ENCODE results near the gene POU2F1.
A peak's percentile ranks its signal among the peaks of the same experiment; 100 is the strongest.

The POU2F1 gene

DNA sequence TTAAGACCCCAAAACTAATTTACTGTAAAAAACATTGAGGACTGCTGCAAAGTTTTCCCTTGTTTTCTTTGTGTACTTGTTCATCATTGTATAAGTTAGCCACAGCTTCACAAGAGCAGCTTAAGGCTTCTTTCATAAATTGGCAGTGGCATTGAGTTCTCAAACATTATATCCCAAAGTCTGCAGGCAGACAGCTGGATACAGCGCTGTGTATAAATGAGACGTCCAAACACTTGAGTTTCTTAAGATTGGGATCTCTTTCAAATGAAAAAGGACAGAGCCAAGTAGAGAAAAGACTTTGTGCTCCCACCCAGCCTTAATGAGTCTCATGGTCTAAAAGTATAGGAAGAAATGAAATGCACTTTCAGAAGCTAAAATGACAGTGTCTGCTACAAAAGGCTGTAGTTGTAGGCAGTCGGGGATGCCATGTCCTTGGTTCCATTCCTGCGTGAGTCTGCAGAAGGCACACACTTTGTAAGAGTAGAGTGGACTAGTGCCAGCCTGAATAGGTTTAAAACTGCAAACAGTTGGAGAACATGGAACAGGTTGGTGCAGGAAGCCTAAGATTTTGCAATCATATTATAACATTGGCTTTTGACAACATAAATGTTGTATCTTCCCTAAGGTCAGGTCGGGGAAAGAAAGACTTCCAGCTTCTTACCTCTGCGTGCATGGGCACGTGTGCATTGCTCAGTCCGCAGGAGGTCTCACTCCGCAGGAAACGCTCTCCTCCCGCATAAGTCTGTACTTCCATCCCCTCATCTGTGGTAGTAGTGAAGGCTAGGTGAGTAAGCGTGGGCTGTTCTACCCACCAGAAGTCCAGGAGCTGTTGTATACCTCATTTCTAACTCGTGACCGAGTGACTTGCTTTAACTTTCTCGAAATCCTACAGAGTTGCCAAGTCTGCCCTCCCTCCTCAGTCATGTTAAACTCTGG, 203.3 kb downstream of the POU2F1 start:
- no peak for DNase-seq (ENCODE audit: low read depth)

DNA sequence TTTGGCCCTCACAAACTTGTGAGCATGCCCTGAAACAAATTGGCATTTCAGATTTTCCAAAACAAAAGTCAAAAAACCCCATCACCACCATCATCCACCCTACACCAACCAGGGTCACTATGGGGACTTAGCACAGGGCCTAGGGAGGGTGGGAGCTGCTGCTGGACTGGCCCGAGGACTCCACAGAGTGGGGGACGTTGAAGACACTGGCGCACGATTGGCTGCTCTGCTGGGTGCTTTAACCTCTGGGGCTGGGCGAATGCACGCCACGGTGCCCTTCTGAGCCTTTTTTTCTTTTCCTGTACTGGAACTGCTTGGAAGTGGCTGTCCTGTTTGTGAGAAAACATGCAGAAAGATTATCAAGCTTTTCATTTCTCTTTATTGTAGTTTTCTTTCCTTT, 204.8 kb downstream of the POU2F1 start:
- no peak for DNase-seq (ENCODE audit: low read depth)

DNA sequence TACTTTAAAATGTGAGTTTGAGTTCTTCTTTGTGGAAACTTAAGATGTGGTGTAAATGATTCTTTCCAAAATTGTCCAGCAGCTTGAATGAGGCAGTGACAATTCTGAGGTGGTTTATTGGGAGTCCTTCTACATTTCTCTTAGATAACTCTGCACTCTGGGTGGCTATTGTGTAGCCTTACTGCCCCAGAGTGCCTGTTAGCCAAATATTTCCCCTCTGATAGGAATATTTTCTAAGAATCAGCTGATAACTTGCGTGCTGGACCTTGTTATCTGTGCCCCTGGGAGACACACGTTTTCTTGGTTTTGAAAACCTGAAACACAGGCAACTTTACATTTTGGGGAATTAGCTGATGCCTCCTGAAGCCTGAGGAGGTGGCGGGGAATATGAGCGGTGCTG, 206.0 kb downstream of the POU2F1 start:
- no peak for DNase-seq (ENCODE audit: low read depth)

DNA sequence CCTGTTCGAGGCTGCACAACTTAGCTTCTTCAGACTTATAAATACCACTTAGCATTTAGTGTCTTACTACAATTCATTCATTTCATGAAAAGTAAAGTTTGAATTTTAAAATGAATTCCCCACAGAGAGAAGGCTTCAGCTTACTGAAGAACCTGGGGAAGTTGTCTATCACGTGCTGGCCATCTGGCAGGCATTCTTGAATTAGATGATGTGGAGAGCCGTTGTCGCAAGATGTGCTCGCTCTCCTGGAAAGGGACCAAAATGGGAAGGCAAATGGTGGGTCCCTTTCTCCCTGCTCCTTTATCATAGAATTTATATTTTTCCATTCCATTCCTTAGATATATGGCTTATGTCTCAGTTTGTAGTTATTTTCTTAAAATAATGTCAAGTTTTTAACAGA, 207.2 kb downstream of the POU2F1 start:
- no peak for DNase-seq (ENCODE audit: low read depth)

DNA sequence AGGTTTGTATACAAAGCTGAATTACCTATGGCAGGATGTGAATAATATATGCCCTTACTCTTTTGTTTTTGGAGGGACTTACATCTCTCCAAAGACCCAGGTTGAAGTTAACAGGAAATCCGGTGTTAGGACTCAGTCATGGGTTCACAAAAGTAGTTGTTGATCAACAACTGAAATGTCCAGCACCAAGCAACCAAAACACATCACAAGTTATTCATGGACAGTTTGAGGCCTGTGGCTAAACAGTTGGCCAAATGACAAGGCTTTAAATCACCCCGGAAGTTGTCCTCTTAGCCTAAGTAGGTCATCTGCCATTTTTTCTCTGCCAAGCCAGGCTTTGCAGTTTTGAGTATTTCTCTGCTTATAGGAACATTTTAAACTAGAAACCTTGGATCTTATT, 207.7 kb downstream of the POU2F1 start:
- no peak for DNase-seq (ENCODE audit: low read depth)

DNA sequence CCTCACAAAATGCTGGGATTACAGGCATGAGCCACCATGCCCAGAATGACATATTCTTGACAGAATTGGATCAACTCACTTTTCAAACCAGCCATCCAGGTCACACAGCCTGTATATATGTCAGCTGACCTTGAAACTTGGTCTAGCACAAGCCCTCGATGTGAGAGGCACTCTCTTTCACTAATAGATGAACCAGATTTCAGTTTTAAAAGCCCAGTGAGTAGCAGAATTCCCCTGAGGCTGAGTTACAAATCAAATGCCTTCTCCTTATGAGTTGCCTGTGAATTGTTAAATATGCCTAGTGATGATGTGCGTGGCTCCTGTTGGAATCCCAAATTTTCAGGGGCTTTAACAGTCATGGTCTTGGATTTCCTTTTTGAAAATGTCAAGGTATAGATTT, 208.9 kb downstream of the POU2F1 start:
- no peak for DNase-seq (ENCODE audit: low read depth)

DNA sequence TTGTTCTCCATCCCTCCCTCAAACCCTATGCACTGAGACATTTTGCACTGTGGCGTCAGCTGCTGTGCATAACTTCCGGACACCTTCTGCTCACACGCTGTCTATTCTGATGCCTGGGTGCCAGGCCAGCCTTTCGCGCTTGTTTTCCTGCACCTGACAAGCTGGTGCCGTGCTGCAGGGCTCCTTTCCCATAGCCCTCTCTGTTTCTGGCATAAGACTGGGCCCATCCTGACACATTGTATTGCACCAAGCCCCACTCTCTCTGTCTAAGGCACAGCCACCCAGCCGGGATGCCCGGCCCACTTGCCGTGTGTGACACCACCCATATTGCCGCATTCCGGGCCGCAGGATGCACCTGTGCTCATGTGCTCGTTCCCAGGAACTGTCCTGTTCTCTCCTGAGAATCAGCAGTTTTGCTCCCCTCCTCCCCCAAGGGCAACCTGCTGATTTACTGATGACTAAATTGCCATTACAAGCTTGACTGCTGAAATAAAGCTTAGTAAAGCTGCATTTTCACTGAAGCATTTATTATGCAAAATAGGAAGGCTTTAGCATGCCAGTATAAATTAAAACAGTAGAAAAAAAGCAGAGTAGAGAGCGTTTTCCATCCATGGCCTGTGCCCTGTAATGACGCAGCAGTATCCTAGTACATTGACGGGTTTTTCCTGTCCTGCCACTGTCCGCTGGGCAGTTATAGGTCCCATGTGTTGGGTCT, 209.6 kb downstream of the POU2F1 start:
- DNase-seq (ENCODE audit: low read depth): no peak

DNA sequence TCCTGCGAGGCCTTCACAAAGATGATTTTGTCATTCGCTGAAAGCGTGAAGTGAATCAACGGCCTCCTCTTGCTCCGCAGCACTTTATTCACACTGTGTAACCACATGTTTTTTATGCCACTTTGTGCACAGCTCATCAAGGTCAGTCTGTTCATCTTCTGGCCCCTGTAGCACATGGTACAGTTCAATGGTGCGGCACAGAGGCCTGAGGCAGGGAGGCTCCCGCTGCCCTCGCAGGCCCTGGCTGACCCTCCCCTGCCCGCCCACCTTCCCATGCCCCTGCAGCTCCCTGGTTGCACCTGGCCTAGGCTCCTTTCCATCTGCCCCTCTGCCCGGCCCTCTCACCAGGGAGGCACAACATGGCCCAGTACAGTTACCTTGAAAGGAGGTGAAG, 210.2 kb downstream of the POU2F1 start:
- DNase-seq (ENCODE audit: low read depth): no peak

DNA sequence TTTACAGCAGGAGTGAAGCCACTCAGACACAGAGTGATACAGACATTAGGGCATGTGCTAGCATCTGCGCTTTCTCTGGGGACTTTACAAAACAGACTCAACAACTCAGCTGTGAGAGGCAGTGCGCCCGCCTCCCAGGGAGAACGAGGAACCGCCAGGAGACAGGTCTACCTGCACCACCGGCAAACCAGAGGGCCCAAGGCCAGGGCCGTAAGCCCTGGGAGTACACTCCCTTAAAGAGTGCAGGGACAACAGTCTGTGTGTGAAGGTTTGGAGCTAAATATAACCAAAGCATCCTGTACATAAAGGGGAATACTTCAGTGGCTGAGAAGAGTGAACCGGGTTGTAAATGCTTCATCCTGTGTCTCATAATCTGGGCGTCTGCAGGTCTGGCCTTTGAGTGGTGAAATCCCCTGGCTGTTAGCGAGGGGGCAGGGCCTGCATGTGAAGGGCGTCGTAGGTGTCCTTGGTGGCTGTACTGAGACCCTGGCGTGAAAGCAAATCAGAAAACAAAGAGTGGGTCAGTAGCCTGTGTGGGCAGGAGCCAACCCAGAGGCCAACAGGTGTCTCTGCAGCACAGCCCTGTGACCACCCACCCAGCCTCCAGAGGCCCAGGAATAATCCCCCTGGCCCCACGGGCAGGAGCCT, 210.7 kb downstream of the POU2F1 start:
- no peak for DNase-seq (ENCODE audit: low read depth)

DNA sequence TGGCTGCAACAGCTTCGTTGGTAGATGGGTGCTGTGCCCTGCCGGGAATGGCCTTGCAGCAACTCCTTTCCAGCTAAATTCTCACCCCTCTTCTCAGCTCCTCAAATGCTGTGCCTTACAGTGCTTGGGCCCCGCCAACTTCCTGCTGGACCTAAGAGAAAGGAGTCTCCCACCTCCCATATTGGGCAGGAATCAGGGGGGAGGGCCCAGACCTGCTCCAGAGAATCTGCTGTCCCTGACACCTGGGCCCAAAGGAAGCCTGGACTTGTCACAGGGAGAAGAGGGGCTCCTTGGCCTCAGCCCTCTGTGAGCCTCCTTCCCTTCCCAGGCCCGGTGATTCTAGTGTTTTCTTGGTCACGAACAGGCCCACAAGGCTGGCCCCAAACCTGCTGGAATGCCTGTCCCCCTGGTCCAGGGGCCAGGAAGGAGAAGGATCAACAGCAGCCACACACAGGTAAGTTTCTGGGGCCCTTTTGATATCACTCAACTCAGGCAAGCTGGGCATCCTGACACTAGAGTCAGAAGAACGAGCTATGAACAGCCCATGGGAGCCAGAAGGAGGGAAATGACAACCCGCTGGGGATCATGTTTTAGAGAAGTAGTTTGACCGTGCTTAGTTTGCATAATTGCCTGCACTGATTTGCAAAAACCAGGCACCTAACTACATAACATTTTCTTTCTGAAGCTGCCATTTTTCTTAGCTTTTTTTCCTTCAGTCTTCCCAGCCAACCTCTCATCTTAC, 211.4 kb downstream of the POU2F1 start:
- no peak for DNase-seq (ENCODE audit: low read depth)

DNA sequence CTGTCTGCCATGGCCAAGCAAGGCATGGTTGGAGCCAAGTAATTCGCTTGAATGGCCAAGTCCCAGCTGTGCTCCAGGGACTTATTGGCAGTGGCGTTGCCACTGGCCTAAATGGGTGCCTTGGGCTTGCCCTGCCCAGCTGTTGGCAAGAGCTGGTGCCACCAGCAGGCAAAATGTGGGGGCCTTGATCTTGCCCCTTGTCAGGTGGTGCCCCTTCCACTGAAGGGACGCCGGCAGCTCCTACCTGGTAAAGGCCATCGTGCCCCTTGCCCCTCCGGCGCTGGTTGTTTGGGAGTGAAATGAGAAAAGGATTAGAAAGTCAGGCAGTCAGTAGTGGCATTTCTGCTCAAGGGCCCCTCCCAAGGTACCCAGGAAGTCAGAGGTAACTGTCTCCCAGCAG, 212.1 kb downstream of the POU2F1 start:
- no peak for DNase-seq (ENCODE audit: low read depth)

DNA sequence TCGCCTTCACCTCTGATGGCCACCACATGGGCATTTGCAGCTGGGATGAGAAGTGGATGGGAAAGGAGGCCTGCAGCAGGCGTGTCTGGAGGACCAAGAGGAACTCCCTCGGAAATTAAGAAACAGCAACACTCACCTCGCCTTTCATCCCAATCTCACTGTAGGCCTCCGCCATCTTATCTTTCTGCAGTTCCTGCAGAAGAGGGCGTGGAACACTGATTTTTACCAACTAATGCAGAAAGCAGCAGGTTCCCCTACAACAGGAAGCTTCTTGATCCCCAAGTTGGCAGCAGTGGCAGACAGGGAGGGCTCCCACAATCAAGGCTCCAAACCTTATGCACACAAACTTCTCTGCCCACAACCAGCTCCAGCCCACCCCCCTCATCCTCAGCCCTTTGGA, 213.2 kb downstream of the POU2F1 start:
- DNase-seq (ENCODE audit: low read depth): no peak

DNA sequence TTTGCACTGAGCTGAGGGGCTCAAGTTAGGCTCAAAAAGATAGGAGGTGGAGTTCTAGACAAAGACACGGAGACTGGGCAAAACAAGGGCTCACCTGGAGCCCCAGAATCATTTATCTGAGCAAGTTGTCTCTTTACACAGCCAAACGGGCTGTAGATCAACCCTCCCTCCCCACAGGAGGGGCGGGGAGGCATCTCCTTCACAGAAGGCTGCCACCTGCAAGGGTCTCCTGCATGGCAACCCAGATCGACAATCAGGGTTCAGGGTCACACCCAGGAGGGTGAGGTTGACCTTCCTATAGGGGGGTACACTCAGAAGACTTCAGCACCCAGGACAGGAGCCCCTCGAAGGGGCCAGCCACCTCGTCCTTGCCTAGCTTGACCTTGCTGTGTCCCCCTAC, 213.6 kb downstream of the POU2F1 start:
- DNase-seq (ENCODE audit: low read depth): no peak

DNA sequence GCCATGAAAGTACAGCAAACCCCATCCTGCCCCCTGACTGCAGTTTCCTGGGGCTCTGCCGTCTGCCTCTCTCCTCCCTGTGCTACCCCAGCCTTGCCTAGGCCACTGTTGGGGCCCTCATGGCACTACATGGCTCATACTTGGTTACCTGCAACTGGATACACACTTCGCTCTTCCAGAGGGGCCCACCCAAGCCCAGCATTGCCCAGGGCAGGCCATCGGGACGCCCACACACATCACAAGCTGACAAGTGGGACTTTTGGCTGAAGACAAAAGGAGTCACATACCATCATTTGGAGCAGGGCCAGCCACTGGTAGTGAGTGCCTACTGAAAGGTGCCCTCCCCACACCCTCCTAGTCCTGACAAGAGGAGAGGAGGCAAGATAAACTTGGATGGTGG, 214.8 kb downstream of the POU2F1 start:
- DNase-seq (ENCODE audit: low read depth): no peak

DNA sequence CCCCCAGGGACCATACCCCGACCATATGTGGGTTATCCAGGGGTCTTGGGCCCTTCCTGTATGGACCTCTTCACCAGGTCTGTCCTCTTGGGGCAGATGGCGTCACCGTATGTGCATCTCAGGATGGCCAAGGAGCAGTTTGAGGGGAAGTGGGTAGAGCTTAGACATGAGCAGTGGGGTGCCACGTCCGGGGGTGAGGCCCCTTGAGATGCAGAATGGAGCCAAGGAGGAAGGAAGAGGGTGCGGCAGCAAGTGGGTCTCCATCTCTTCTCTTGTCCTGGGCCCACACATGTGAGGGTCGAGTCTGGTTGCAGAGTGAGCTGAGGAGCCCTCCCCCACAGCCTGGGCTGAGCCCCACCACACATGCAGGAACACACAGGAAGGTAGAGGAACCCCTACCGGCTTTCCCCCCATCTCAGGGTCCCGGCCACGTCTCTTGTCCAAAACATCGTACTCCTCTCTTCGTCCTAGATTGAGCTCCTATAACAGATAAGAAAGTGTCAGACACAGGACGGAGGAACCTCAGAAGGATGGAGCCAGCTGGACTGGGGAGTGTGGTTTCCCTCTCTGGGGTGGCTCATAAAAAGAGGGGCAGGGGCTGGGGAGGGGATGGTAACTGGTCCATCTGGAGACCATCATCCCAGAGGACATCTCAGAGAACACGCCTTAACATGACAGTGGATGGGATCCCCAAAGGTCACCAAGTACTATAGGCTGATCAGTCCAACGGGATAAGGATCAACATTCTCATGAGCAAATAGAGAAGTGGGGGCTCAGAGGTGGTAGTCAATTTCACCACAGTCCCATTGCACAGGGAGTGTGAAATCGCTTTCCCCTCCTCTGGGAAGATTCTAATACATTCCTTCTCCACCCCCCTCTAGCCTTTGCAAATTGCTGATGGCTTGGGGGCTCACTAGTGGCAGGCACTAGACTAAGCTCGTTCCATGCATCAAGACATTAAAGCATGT, 217.8 kb downstream of the POU2F1 start:
- no peak for DNase-seq (ENCODE audit: low read depth)

DNA sequence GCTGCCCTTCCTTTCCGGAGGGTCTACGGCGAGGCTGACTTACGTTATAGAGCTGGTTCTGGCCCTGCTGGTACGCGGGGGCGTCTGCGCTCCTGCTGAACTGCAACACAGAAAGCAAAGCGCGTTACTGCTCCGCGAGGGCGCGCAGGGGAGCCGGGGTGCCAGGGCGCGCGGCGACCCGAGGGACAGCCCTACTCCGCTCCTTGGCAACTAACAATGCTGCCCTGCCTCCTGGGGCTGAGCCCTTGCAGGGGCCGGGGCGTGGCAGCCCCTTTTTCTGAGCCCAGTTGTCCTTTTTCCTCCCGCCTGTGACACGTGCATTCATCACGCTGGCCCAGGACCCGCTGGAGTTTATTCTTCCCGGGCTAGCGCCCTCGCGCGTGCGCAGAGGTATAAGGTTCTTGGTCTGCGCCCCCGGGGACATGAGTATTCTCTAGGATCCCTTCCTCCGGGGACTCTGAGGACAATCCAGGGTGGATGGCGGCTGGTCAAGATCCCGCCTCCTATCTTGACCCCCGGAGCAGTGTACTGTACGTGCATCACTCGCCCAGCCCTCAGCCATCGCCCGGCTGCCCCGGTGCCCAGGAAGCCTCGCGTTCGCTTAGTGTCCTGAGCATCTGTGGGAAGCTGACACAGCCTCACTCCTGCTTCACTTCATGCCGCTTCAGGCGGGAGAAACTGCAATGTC, 218.8 kb downstream of the POU2F1 start:
- DNase-seq (ENCODE audit: low read depth): no peak

DNA sequence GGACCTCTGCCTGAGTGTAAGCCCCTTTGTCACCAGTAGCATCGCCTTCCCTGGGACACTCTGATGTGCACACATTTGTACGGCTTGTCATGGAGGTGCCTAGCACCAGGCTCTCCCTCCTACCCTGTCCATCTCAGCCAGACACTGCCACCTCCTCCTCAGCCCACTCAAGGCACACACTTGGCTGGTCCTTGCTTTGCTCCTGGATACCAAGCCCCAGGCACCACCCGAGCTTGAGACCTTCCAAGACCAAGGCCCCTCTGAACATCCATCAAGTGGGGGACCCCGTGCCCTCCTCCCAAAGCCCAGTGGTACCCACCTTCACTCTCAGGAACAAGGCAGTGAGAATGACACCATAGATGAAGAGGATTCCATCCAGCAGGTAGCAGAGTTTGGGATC, 219.7 kb downstream of the POU2F1 start:
- no peak for DNase-seq (ENCODE audit: low read depth)

DNA sequence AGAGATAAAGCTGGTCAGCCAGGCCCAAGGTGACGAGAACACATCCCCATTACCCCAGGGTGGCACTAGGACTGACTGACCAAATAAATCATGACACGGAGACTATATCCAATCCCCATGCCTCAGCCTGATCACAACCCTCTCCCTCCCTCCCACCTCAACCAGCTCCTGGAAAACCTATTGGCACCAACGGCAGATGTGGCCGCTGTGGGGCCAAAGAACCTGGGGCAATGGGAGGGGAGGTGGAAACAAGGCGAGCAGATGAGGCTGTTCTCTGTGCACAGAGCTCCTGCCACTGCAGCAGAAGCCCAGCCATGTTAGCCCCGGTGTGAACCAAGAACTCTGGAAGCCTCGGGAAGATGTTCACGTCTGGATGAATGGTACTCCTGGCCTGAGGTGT, 220.1 kb downstream of the POU2F1 start:
- DNase-seq (ENCODE audit: low read depth): no peak

DNA sequence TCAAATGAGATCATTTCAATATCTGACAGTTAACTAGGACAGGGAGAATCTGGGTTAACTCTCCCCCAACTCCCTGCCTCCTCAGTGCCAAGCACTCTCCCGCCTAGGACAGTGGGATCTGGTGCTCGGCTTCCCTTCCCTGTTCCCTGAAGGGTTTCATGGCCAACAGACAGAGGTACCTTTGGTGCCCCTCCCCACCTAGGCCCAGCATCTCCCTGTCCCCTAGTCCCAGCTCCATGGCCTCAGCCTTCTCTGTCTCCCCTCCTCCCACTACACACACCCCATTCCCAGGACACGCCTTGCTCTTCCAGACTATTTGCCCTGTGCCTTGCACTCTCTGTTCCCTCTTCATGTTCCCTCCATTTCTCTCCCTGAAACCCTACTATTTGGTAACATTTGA, 220.5 kb downstream of the POU2F1 start:
- no peak for DNase-seq (ENCODE audit: low read depth)

DNA sequence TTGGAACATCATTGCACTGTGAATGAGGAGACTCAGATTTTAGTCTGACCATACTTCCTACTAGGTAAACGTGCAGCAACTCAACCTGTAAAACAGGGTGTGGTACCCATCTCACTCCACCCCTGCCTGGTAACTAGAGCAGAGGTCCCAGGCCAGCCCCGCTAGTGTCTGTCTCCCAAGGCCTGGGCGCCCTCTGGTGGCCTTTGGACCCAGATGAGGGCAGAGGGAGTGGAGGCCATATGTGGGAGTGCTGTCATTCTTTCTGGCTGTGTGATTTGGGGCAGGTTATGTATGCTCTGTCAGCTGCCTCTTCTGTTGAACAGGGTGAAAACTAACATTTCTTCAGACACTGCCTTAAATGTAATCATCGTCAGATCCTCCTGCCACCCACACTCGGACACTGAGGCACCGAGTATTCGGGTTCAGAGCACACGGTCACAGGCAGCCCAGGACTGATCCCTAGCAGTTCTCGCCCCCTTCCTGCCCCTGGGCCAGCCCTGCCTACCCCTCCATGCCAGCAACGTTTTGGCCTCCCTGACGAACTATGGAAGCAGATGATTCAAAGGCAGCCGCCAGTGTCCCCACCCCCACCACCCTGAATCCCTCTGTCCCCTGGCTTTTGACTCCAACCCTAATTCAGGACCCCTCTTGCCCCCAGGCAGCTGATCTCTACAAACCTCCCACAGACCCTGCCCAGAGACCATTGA, 221.6 kb downstream of the POU2F1 start:
- DNase-seq (ENCODE audit: low read depth): peak; percentile 75
